ENCODE data around the gene NETO2. TPM values are rescaled to one million over a fixed set of nuclear protein-coding genes. Genes with fewer than 3 reads are reported as not detected.

The NETO2 gene
- total and polyA plus RNA-seq, 2 experiments from 2014 or later, result 4.0 to 14.6 TPM

GRCh38 chr16:47051031-47051430 lies 92.7 kb downstream of the NETO2 start:
- no peak for TF ChIP-seq EZH2phosphoT487 (IDR thresholded peaks at IDR 0.05; ENCODE audit: insufficient read depth, low read depth)
- no peak for TF ChIP-seq EZH2 (IDR thresholded peaks at IDR 0.05; ENCODE audit: insufficient read depth, poor library complexity, severe bottlenecking)
- no peaks in the 10 kb centered on the region for H3F3A ChIP-seq (ENCODE audit: insufficient read depth)
- in situ Hi-C loops (cut with MboI), result no loop called here
- no peak overlapping the region for H2AFZ ChIP-seq
- no peaks in the 10 kb centered on the region for H3K9me3 ChIP-seq (ENCODE audit: low read depth)
- no peaks in the 10 kb centered on the region for H4K20me1 ChIP-seq (ENCODE audit: insufficient read depth)
- no peak overlapping the region for H3K9ac ChIP-seq
- no peaks in the 10 kb centered on the region for H3K9me2 ChIP-seq (ENCODE audit: insufficient read depth)
- no peak overlapping the region for H3K27ac ChIP-seq
- H3K4me1 ChIP-seq (ENCODE audit: insufficient read depth), result no peaks in the 10 kb centered on the region
- H3K4me3 ChIP-seq, result no peak overlapping the region
- no peak overlapping the region for H3K4me2 ChIP-seq (ENCODE audit: unreplicated experiment)
- no peaks in the 10 kb centered on the region for H3K27me3 ChIP-seq (replicated peaks; ENCODE audit: insufficient read depth)
- H3K79me2 ChIP-seq (ENCODE audit: insufficient read depth), result no peaks in the 10 kb centered on the region
- H3K36me3 ChIP-seq (ENCODE audit: low read depth), result no peaks in the 10 kb centered on the region
- 57 to 61% methylated on average over 10 of the region's 10 CpGs for WGBS, 2 experiments (ENCODE audit: low coverage in 1 of 2, low lambda C conversion rate in 2 of 2, missing lambda C conversion rate in 2 of 2)
- DNase-seq, result no peak

- TF ChIP-seq EZH2phosphoT487 (IDR thresholded peaks at IDR 0.05; ENCODE audit: insufficient read depth, low read depth), result no peak
- TF ChIP-seq EZH2 (IDR thresholded peaks at IDR 0.05; ENCODE audit: insufficient read depth, poor library complexity, severe bottlenecking), result no peak
- Histone ChIP-seq H4K20me1 (ENCODE audit: insufficient read depth) (no peaks in the 10 kb centered on the region), H3K4me1 (ENCODE audit: insufficient read depth) (no peaks in the 10 kb centered on the region), H3K4me2 (ENCODE audit: unreplicated experiment) (no peak overlapping the region), H3K27ac (no peak overlapping the region), H3K27me3 (replicated peaks; ENCODE audit: insufficient read depth) (no peaks in the 10 kb centered on the region), H3K36me3 (ENCODE audit: low read depth) (no peaks in the 10 kb centered on the region), H3K79me2 (ENCODE audit: insufficient read depth) (no peaks in the 10 kb centered on the region), H3K9me3 (ENCODE audit: low read depth) (no peaks in the 10 kb centered on the region), H3K4me3 (no peak overlapping the region), H3K9me2 (ENCODE audit: insufficient read depth) (no peaks in the 10 kb centered on the region), H3K9ac (no peak overlapping the region), H2AFZ (no peak overlapping the region), H3F3A (ENCODE audit: insufficient read depth) (no peaks in the 10 kb centered on the region)
- WGBS, 2 experiments (ENCODE audit: low coverage in 1 of 2, low lambda C conversion rate in 2 of 2, missing lambda C conversion rate in 2 of 2), result 52 to 55% methylated on average over 12 of the region's 12 CpGs
- no peak for DNase-seq
- in situ Hi-C loops (cut with MboI), result no loop called here
Observed at GRCh38 chr16:47049901-47050583, 93.7 kb downstream of the NETO2 start.

- Histone ChIP-seq H3K9ac (no peak overlapping the region), H3K9me3 (ENCODE audit: low read depth) (no peaks in the 10 kb centered on the region), H2AFZ (no peak overlapping the region), H3K36me3 (ENCODE audit: low read depth) (no peaks in the 10 kb centered on the region), H3K4me2 (ENCODE audit: unreplicated experiment) (no peak overlapping the region), H3F3A (ENCODE audit: insufficient read depth) (no peaks in the 10 kb centered on the region), H4K20me1 (ENCODE audit: insufficient read depth) (no peaks in the 10 kb centered on the region), H3K79me2 (ENCODE audit: insufficient read depth) (no peaks in the 10 kb centered on the region), H3K9me2 (ENCODE audit: insufficient read depth) (no peaks in the 10 kb centered on the region), H3K27ac (no peak overlapping the region), H3K27me3 (replicated peaks; ENCODE audit: insufficient read depth) (no peaks in the 10 kb centered on the region), H3K4me1 (ENCODE audit: insufficient read depth) (no peaks in the 10 kb centered on the region), H3K4me3 (no peak overlapping the region)
- 35 to 51% methylated on average over 4 to 5 of the region's 5 CpGs for WGBS, 2 experiments (ENCODE audit: low coverage in 1 of 2, low lambda C conversion rate in 2 of 2, missing lambda C conversion rate in 2 of 2)
- no peak for DNase-seq
- TF ChIP-seq EZH2phosphoT487 (IDR thresholded peaks at IDR 0.05; ENCODE audit: insufficient read depth, low read depth) (no peak), EZH2 (IDR thresholded peaks at IDR 0.05; ENCODE audit: insufficient read depth, poor library complexity, severe bottlenecking) (no peak)
- in situ Hi-C loops (cut with MboI), result no loop called here
Observed at GRCh38 chr16:47047524-47048203, 96.1 kb downstream of the NETO2 start.

GRCh38 chr16:47046726-47047523 lies 96.8 kb downstream of the NETO2 start:
- Histone ChIP-seq H3K79me2 (ENCODE audit: insufficient read depth) (no peaks in the 10 kb centered on the region), H3F3A (ENCODE audit: insufficient read depth) (no peaks in the 10 kb centered on the region), H3K27me3 (replicated peaks; ENCODE audit: insufficient read depth) (no peaks in the 10 kb centered on the region), H2AFZ (no peak overlapping the region), H3K4me3 (no peak overlapping the region), H3K27ac (no peak overlapping the region), H3K9me3 (ENCODE audit: low read depth) (no peaks in the 10 kb centered on the region), H3K4me1 (ENCODE audit: insufficient read depth) (no peaks in the 10 kb centered on the region), H3K36me3 (ENCODE audit: low read depth) (no peaks in the 10 kb centered on the region), H3K9ac (no peak overlapping the region), H3K4me2 (ENCODE audit: unreplicated experiment) (no peak overlapping the region), H4K20me1 (ENCODE audit: insufficient read depth) (no peaks in the 10 kb centered on the region), H3K9me2 (ENCODE audit: insufficient read depth) (no peaks in the 10 kb centered on the region)
- no peak for DNase-seq
- TF ChIP-seq EZH2phosphoT487 (IDR thresholded peaks at IDR 0.05; ENCODE audit: insufficient read depth, low read depth), result no peak
- no peak for TF ChIP-seq EZH2 (IDR thresholded peaks at IDR 0.05; ENCODE audit: insufficient read depth, poor library complexity, severe bottlenecking)
- in situ Hi-C loops (cut with MboI), result no loop called here
- 62 to 66% methylated on average over 8 of the region's 8 CpGs for WGBS, 2 experiments (ENCODE audit: low coverage in 1 of 2, low lambda C conversion rate in 2 of 2, missing lambda C conversion rate in 2 of 2)

Data from GM23248 (cell line).